A549 treated with GW870086 at 1 μM for 4 hours (cell line): ENCODE measurements around the gene NFKBIB. TPM values are rescaled to one million over a fixed set of nuclear protein-coding genes. Genes with fewer than 3 reads are reported as not detected.

Experiments used
- total RNA-seq: library from RNA; stranded (reverse); fragments of 200-300 nt; extraction: Qiagen RNA extraction; gene quantifications from 5 replicates; pipeline ENCODE4 v1.2.3, GENCODE V29; 2022; ENCODE audit warnings: low read depth

Gene NFKBIB, protein sequence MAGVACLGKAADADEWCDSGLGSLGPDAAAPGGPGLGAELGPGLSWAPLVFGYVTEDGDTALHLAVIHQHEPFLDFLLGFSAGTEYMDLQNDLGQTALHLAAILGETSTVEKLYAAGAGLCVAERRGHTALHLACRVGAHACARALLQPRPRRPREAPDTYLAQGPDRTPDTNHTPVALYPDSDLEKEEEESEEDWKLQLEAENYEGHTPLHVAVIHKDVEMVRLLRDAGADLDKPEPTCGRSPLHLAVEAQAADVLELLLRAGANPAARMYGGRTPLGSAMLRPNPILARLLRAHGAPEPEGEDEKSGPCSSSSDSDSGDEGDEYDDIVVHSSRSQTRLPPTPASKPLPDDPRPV
- total RNA-seq, result 58.8 to 116 TPM (median 98.0 TPM) in 5 replicates

DNA sequence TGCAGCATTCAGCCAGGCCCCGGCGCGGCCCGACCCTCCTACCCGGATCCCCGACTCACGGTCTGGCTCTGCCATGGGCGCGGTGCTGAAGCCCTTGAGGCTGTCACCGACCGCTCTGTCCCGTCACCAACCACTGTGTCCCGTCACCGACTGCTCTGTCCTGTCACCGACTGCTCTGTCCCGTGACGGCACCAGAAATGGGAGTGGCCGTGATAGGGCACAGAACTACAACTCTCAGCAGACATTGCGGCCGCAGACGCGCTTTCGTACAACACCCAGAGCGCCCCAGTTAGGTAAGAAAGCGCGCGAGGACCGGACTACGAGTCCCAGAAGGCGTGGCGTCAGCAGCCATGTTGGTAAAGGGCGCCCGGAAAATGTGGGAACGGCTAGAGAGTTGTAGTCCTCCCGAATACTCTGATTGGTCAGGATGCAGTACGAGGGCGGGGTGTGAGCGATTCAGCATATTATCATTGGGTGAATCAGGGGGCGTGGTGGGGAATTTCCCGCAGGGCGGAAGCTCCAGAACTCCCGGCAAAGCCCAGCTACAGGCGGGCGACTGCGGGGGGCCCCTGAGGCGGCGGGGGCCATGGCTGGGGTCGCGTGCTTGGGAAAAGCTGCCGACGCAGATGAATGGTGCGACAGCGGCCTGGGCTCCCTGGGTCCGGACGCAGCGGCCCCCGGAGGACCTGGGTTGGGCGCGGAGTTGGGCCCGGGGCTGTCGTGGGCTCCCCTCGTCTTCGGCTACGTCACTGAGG is at the start of gene NFKBIB, which contains the start of gene SIRT2:
TSS of gene NFKBIB (plus strand) at position 523 of the 755 bp plus-strand sequence. CDS start at position 587, 64 bp downstream.
TSS of gene SIRT2 (minus strand) at position 172 of the 755 bp plus-strand sequence. CDS start at position 75, 97 bp downstream.

DNA sequence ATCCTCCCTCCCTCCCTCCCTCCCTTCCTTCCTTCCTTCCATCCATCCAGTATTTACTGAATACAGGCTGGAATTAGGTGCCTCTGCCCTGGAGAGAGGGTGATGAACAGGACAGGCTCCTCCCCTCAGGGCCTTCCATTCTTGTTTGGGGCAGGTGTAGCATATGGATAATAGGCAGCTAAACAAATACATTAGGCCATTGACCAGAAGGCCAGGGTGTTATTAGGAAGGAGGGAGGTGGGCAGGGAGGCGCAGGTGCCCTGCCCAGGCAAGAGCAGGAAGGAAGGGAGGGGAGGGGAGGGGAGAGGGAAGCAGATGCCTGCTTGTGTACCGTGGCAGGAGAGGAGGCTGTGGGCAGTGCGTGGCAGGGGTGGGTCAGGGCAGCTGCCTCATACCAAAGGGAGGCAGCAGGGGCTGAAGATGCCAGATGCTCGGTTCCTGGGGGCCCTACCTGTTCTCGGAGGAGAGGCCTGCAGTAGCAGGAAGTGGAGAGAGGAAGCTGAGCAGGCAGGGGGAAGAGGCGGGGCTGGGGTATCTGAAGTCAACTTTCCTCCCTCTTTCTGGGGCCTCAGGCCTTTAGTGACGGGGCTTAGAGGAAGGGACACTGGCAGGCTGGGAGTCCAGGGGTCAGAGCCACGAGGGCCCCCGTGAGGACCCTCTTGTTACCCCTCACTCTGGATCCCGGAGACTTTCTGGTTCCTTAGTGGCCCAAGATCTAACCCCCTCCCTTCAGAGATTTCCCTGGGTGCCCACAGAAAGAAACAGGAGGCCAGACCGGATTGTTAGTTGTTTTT is 21.8 kb upstream of the NFKBIB start, which contains the start of gene RINL:
TSS of gene RINL (minus strand) at position 495 of the 794 bp plus-strand sequence. CDS start 1,533 bp downstream, outside the sequence.

DNA sequence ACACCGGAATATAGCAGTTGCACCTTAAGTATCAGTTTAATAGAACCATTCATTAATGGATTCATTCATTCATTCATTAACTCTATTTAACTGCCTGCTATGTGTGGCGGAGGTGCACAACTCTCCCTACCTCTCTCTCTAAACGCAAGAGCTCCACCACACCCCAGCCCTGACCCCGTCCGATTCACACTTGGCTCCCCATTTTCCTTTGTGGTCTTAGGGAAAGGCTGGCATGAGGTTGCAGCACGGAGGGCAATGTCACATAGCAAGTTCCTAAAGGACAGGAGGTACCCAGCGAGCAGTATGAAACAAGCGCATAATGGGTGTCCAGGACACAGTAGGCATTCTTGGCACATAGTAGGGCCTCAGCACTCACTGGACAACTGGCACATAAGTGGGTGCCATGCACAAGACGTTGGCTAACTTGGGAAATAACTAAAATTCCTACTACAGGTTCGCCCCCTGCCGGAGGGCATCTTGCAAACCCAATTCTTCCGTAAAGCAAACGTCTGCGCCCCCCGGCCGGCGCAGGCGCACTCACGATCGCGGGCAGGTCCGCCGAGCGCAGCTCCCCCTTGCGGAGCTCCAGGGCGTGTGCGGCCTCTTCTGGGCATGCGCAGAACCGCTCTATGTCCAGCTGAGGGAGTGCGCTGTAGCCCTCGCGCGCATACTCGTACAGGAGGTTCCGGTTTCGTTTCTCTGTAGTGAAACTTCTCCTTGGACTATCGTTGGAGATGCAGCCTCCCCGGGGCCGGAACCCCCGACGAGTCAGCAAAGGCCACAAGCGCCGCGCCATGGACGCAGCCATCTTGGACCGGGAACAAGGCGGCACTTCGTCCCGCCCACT is 30.4 kb downstream of the NFKBIB start, which contains the start of gene SARS2:
TSS of gene SARS2 (minus strand) at position 835 of the 847 bp plus-strand sequence. CDS start at position 808, 27 bp downstream.

DNA sequence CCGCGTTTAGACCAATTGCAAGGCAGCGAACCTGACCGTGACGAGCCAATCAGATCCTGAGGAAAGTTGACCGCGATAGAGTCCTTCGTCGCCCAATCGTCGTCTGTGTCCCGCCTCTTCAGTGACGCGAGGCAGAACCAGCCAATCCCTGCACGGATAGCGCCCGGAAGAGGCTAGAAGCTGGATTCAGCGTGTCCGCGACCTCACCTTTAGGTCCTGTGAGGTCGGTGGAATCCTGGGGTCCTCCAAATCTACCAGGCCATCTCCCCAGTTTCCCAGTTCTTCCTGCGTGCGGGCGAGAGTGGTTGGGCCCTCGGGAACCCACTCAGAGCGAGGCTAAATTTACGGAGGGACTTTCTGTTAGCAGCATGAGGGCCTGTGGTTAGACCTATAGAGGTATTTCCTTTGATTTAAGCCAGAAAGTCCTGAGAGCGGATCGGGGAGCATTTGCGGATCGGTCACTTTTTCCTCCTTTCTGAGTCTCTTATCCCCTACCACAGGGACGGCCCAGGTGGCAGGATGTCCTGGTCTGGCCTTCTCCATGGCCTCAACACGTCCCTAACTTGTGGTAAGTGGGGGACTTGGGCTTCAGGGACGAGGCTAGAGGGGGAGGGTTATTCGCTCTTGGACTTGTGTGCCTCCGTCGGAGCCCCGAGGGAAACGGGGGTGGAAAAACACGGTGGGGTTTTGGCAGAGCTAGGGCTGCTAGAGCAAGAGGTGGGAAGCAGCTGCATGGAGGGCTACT is 31.2 kb downstream of the NFKBIB start, which contains the start of gene MRPS12:
TSS of gene MRPS12 (plus strand) at position 169 of the 745 bp plus-strand sequence. CDS start at position 520, 351 bp downstream.

Other genes with a start within 250 kb of the NFKBIB start
- gene CAPN12, start 155.5 kb upstream of the NFKBIB start, total RNA-seq, result 4.2 to 6.0 TPM (median 5.6 TPM) in 5 replicates
- 1.3 TPM in 1 of 5 replicates, not detected in the others for gene LGALS7, start 126.5 kb upstream of the NFKBIB start, total RNA-seq
- 0.56 to 0.58 TPM in 2 of 5 replicates, not detected in the others for gene LGALS7B, start 110.8 kb upstream of the NFKBIB start, total RNA-seq
- gene LGALS4, start 87.0 kb upstream of the NFKBIB start, total RNA-seq, result 0.35 to 1.8 TPM (median 0.45 TPM) in 5 replicates
- 276 to 372 TPM (median 288 TPM) in 5 replicates for gene ECH1, start 68.2 kb upstream of the NFKBIB start, total RNA-seq
- gene HNRNPL, start 50.0 kb upstream of the NFKBIB start, total RNA-seq, result 305 to 358 TPM (median 332 TPM) in 5 replicates
- gene RINL, start 21.7 kb upstream of the NFKBIB start, total RNA-seq, result 1.6 to 3.6 TPM (median 2.6 TPM) in 5 replicates
- gene SIRT2, start 351 bp upstream of the NFKBIB start, total RNA-seq, result 28.3 to 37.7 TPM (median 35.8 TPM) in 5 replicates
- gene CCER2, start 12.2 kb downstream of the NFKBIB start, total RNA-seq, result 0.37 to 0.77 TPM (median 0.52 TPM) in 4 of 5 replicates, not detected in the other
- 52.7 to 58.8 TPM (median 54.7 TPM) in 5 replicates for gene SARS2, start 30.8 kb downstream of the NFKBIB start, total RNA-seq
- 222 to 326 TPM (median 280 TPM) in 5 replicates for gene MRPS12, start 31.0 kb downstream of the NFKBIB start, total RNA-seq
- gene FBXO17, start 75.8 kb downstream of the NFKBIB start, total RNA-seq, result 64.1 to 85.5 TPM (median 79.4 TPM) in 5 replicates
- gene FBXO27, start 132.6 kb downstream of the NFKBIB start, total RNA-seq, result 2.8 to 4.4 TPM (median 3.9 TPM) in 5 replicates
- 0.06 to 0.13 TPM (median 0.08 TPM) in 4 of 5 replicates, not detected in the other for gene ACP7, start 184.4 kb downstream of the NFKBIB start, total RNA-seq
- 91.5 to 118 TPM (median 110 TPM) in 5 replicates for gene PAK4, start 225.8 kb downstream of the NFKBIB start, total RNA-seq